Fibroblast of peridontal ligament (primary cell): ENCODE data around the gene RPL10.
"Not testable (repeated sequence)": the region's sequence is repeated elsewhere in the genome, so short reads cannot be mapped to it uniquely, and the experiment has no call there.

ENCODE experiments used
- DNase-seq: peaks from one replicate; pipeline ENCODE4 v3.0.0-alpha.2; 2010; ENCODE audit errors: extremely low read depth

The RPL10 gene

DNA sequence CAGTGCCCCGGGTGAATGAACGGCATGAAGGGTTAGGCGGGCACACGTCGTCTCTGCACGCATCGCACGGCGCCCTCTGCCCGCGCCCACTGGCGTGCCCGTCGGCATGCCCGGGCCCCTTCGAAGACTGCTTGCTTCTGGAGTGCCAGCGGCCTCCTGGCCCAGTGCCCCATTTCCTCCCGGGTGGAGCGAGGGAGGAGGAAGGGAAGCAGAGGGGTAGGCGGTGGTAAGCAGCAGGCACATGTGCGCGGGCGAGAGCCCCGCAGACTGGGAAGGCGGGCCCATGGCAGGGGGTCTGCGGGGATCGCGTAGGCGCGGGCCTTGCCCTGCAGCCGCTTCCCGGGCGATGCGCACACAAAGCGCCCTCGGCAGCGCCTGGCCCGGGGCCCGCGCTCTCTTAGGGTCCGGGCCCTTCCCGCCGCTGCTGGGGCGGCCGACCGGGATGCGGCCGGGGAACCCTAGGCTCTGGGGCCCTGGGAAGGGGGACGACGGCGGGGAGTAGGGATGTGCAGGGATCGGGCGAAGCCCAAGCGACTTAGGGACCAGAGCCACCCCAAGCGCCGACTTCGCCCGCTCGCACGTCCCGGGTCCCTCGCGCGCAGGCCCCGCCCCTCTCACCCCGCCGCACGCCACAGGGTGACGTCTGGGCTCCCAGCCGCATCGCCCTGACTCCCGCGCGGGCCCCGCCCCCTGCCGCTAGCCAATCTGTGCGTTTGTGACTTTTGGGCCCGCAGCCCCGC lies 19.9 kb upstream of the RPL10 start:
- peak; percentile 54 for DNase-seq

DNA sequence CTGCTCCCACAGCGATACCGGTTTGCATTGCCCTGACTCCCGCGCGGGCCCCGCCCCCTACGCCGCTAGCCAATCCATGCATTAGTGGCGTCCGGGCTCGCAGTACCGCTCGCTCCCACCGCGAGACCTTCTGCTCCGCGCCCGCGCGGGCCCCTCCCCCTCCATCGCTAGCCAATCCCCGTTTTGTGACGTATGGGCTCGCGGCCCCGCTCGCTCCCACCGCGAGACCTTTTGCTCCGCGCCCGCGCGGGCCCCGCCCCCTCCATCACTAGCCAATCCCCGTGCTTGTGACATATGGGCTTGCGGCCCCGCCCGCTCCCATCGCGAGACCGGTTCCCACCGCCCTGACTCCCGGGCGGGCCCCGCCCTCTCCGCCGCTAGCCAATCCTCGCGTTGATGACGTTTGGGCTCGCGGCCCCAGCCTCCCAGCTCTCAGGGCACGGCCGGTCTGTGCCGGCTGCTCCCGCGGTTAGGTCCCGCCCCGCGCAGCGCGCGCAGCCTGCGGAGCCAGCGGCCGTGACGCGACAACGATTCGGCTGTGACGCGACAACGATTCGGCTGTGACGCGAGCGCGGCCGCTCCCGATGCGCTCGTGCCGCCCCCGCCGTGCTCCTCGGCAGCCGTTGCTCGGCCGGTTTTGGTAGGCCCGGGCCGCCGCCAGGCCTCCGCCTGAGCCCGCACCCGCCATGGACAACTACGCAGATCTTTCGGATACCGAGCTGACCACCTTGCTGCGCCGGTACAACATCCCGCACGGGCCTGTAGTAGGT lies 19.2 kb upstream of the RPL10 start, which contains the start of gene EMD:
TSS of gene EMD (plus strand) at position 497 of the 770 bp plus-strand sequence. CDS start at position 687, 190 bp downstream.
- DNase-seq = peak; percentile 95

DNA sequence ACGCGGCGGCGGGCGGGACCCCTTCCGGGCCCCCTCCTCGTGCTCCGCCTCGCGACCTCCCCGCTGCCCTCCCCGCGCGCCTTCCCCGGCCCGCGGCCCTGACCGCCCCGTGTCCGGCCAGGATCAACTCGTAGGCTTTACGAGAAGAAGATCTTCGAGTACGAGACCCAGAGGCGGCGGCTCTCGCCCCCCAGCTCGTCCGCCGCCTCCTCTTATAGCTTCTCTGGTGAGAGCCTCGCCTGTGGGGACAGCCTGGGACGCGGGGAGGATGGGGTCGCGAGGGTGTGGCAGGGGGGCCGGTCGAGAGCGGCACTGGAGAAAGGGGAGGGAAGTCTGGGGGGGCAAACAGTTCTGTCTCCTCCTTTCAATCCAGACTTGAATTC lies 18.6 kb upstream of the RPL10 start:
- DNase-seq = no peak

DNA sequence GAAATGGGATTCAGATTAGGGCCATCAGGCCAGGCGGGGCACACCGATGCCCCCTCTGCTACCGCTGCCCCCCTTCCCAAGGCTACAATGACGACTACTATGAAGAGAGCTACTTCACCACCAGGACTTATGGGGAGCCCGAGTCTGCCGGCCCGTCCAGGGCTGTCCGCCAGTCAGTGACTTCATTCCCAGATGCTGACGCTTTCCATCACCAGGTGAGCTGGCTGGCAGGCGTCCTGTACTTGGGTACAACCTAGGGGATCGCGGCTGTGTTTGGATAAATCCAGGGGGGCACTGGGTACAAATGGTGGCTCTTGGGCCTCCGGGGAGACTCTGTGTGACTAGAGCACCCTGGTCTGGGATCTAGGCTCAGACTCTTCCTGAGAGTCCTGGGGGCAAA lies 18.0 kb upstream of the RPL10 start:
- no peak for DNase-seq

DNA sequence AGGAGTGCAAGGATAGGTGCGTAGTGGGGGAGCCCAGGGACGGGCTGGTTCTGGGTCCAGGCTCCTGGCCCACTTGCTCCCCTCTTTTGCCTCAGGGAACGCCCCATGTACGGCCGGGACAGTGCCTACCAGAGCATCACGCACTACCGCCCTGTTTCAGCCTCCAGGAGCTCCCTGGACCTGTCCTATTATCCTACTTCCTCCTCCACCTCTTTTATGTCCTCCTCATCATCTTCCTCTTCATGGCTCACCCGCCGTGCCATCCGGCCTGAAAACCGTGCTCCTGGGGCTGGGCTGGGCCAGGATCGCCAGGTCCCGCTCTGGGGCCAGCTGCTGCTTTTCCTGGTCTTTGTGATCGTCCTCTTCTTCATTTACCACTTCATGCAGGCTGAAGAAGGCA lies 17.4 kb upstream of the RPL10 start:
- DNase-seq = no peak

DNA sequence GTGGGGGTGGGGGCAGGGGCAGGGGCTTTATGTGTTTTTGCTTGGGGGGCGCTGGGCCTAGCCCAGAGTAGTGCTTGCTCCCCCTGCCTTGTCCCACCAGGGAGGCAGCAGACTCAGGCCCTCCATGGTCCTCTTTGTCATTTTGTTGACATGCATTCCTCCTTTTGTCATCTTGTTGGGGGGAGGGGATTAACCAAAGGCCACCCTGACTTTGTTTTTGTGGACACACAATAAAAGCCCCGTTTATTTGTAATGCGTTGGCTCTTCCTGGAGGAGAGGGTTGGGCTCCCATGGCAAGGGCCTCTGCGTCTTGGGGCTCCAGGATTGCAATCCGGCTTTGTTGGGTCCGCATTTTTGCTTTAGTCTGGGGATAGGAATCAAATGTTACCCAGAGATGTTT lies 16.9 kb upstream of the RPL10 start:
- DNase-seq = no peak

DNA sequence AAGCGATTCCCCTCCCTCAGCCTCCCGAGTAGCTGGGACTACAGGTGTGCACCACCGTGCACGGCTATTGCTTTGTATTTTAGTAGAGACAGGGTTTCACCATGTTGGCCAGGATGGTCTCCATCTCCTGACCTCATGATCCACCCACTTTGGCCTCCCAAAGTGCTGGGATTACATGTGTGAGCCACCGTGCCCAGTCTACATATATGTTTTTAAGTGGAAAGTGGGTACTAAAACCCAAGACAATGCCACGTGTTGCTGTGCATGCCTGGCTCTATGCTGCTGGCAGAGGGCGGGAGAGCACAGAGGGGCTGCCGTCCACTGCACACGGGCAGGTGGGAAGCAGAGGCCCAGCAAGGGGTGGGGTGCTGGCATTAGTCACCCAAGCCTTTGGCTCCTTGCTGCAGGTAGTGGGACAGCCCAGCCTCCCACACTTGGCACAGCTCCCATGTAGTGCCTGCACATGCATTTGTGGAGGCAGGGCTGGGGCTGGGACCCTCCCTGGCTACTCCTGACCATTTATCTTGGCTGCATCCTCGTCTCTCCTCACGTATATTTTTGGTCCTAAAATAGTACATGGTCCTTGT lies 15.6 kb upstream of the RPL10 start:
- DNase-seq = no peak

DNA sequence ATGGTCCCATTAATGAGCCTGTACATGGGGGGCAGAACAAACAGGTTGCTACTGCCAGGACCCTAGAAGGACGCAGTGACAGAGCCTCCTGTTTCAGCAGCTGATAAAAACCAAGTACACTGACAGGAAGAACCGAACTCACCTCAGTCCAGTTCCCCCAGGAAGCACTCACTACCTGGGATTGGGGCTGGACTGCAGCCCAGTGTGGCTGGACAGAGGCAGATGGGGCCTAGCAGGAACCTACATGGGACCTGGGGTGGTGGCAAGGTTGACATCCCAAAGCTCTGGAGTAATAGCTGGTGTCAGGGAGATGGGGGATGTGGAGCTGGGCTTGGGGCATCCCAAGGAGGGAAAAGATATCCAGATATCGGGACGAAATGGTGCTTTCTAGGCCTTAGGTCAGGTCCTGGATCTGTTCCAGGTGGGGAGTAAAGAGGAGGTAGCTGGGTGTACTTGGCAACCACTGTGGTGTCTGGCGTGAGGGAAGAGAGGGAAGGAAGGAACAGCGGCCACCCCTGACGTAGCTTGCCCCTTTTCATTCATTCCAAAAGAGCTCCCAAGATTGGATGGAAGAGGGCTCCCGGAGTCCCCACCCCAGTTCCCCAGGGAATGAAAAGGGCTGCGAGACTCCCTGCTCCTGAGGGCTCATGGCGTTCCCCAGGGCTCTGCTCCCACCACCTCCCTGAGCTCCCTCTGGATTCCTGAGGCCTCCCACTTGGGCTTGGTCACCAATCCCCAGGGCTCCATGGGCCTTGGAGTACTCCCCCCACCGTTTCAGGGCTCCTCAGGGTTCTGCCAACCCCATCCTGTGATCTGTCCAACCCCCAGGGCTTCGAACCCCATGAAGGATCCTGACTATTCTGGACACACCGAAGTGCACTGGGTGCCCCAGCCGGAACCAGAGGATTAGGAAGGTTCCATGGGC lies 14.6 kb upstream of the RPL10 start:
- no peak for DNase-seq

DNA sequence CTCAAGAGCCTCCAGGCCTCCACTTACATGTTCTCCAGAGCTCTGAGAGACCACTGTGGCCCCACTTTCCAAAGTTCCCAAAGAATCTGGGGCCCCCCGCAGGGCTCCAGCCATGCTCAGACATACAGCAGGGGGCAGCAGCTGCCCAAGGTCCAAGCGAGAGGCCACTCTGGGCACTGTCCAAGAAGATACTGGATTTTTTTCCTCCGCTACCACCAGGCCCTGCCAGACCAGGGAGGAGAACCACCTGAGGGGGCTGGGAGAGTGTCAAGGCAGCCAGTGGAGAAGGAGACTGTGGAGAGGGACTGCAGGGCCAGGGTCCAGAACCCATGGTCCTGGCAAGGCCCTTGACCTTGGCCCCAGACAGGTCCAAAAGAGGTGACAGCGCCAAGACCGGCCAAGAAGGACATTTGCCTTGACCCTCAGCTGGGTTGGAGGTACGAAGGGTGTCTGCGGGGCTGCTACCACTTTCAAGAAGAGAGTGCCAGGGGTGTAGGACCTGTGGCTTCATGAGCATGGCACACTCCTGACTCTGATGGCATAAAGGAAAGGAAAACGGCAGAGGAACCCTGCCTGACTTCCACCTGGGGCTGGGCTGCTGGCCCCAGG lies 13.8 kb upstream of the RPL10 start:
- no peak for DNase-seq

DNA sequence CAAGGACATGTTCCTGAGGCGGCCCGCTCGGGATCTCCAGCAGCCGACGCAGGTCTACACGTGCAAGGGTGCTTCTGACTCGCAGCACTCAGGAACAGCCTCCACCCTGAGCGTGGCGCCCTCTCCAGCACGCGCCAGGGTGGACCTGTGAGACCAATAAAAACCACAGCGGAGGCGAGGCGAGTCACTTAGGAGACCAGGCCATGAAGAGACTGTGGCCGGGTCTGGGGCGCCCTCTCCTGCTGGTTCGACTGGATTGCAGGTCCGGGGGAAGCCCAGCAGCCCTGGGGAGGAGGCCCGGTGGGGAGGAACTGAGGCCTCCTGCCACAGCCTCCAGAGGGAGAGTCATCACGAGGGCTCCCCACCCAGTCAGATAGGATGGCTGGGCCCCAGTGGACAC lies 10.1 kb upstream of the RPL10 start:
- not testable (repeated sequence) for DNase-seq

DNA sequence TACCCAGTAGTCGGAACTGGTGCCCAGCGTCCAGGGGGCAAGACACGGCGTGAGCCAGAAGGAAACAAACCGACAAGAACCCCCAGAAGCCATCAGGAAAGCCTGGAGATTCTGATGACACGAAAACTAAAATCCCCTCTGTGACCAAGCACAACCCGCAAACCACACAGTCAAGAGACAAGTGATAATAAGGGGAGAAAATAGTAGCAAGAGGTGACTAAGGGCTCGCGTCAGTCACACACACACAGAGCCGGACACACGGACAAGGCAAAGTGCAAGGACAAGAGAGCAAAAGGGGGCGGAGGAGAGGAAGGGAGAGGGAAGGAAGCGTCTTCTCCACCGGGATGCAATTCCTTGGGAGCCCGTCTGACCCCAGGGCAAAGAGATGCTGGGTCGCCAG lies 9.5 kb upstream of the RPL10 start:
- not testable (repeated sequence) for DNase-seq

DNA sequence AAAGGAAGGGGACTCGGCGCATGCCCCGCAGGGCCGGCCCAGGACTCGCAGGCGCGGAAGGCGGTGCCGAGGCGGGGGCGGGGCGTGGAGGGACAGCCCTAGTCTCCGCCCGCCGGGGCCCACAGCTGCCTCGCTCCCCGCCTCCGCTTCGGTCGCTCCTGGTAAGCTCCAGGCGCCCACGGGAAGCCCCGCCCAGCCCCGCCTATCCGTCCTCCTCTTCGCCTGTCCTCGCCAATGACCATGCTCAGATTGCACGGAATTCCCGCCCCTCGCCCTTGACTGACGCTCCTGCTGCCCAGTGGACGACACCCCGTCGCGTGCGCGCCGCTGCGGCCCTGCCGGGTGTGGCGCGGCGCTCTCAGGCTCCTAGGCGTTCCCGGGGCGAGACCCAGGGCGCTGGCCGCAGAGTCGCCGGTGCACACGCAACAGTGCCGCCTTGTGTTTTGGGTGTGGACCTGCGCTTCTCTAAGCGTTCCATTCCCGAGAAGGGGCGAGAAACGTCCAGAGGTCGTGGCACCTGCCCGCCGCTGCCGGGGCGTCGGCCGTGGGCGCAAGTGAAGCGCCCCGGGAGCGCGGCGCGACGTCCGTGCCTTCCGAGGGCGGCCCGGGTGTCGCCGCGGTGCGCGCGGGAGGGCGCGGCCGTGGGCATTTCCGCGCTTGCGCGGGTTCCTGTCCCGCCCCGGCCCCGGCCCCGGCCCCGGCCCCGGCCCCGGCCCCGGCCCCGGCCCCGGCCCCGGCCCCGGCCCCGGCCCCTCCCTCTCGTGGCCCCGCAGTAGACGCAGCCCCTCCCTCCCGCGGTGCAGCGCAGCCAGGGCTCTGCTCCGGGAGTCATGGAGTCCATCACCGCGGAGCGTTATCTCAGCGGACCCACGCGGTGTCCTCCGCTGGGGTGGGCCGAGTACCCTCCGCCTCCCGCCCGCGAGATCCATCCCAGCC lies 8.1 kb upstream of the RPL10 start:
- not testable (repeated sequence) for DNase-seq

DNA sequence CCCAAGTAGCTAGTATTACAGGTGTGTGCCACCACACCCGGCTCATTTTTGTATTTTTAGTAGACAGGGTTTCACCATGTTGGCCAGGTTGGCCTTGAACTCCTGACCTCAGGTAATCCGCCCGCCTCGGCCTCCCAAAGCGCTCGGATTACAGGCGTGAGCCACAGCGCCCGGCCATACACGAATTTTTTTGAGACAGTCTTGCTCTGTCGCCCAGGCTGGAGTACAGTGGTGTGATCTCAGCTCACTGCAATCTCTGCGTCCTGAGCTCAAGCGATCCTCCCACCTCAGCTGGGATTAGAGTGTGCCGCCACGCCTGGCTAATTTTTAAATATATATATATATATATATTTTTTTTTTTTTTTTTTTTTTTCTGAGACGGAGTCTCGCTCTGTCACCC lies 1.8 kb upstream of the RPL10 start:
- DNase-seq = not testable (repeated sequence)

DNA sequence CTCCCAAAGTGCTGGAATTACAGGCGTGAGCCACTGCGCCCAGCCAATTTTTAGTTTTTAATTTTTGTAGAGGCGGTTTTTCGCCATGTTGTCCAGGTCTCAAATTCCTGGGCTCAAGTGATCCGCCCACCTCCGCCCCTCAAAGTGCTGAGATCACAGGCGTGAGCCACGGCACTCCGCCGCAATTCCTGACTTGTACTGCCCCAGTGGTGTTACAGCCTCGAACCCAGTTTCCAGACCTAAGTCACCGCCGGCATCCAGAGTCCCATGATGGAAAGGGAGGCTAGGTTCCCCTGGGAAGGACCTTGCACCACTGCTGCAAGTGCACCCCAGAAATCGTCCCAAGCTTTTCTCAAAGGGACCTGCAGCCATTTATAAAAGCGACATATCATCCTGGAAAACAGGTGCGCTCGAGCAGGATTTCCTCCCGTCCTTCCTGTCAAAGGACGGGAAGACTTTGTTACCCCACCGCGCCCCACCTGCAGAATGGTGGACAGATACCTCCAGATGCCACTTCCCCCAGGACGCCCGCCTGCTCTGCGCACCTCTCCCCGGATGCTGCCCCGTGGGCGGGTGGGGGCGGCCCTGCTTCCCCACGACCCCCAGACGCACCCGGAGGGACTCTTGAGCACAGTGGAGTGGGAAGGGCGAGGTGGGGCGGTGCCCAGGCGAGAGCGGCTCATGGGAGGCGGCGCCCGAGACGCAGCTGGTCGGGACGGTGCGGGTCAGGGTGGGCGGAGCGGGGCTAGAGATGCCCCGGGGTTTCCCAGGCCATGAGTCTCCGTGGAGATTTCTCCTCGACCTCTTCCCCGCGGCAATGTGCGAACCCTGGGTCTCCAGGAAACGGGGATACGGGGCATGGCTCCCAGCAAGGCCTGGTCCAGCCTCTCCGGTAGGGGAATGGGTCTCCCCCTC lies 947 bp upstream of the RPL10 start:
- DNase-seq = peak; percentile 45

DNA sequence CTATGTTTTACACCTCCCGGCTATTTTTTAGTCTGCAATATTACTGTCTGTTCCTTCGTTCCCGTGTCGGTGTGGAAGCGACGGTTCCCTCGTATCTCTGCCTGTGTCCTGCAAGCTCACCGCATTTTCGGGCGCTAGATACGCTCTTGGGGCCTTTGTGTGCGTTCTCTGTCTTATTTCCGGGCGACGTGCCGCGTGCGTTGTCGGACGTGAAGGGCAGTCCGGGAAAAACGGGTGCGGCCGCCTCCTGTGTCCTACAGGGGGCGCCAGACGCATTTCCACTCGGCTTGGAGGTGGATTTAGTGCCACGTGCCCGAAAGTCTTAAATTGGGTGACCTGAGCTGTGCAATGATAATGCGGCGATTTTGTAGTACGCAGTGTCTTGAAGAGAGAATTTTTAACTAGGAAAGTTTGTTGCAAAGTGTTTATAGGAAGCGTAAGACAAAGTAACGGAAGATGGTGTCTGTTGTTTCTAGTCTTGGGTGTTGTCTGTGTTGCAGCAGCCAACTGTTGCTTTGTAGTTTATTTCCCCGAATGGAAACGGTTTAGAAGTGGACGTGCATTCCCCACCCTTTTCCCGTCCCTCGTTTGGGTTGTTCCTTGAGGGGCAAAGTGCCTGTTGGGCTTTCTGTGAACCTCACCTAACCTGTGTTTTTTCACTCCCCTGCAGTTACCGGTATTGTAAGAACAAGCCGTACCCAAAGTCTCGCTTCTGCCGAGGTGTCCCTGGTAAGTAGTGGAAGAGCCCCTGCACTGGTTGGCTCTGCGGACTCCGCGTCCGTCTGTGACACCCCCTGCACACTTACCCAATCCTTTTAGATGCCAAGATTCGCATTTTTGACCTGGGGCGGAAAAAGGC lies 720 bp downstream of the RPL10 start:
- peak; percentile 82 for DNase-seq

DNA sequence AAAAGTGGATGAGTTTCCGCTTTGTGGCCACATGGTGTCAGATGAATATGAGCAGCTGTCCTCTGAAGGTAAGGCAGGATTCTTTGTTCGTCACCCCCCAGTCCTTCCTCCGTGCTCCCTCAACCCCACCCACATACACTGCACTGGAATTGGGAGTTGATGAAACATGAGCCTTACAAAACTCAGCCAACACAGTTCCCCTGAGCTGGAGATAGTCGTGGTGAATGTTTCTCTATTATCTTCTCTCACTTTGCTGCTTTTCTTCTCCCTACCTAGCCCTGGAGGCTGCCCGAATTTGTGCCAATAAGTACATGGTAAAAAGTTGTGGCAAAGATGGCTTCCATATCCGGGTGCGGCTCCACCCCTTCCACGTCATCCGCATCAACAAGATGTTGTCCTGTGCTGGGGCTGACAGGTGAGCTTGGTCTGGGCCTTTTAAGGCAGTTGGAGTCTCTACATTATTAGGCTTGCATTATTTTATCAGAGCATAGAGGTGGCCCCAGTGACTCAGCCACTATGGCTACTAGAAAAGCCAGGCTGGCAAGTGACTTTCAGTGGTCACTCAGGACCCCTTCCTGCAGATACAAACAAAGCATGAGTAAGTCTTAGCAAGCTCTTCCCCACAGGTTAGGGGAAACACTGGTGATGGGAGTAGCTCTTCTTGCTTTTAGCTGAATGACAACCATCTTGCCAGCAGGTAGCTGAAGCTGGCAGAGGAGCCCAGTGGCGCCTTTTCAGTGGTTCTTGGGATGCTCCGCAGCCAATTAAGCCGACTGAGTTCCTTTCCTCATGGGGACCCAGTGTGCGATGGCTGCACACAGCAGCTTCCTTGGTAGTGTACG lies 1.6 kb downstream of the RPL10 start:
- no peak for DNase-seq

DNA sequence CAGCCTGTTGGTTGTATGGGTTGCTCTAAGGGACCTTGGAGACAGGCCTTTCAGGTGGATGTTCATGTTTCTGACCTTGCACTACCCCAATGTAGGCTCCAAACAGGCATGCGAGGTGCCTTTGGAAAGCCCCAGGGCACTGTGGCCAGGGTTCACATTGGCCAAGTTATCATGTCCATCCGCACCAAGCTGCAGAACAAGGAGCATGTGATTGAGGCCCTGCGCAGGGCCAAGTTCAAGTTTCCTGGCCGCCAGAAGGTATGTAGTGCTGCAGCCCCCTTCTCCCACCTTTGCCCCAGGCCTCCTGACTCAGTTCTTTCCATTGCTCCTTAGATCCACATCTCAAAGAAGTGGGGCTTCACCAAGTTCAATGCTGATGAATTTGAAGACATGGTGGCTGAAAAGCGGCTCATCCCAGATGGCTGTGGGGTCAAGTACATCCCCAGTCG lies 2.2 kb downstream of the RPL10 start:
- DNase-seq = not testable (repeated sequence)
